HuH-7 (cell line): ENCODE data around the gene RASAL3.
A peak's percentile ranks its signal among the peaks of the same experiment; 100 is the strongest.

ENCODE experiments used
- DNase-seq: peaks from one replicate; pipeline ENCODE4 v3.0.0; 2011; ENCODE audit warnings: low spot score

The RASAL3 gene

GRCh38 chr19:15449620-15450527 lies 14.5 kb downstream of the RASAL3 start, which contains the start of gene WIZ:
Gene WIZ, minus strand, starts transcription at chr19:15449956. Its CDS starts 1,649 bp downstream, at chr19:15448307.
- DNase-seq, result peak; percentile 85

DNA sequence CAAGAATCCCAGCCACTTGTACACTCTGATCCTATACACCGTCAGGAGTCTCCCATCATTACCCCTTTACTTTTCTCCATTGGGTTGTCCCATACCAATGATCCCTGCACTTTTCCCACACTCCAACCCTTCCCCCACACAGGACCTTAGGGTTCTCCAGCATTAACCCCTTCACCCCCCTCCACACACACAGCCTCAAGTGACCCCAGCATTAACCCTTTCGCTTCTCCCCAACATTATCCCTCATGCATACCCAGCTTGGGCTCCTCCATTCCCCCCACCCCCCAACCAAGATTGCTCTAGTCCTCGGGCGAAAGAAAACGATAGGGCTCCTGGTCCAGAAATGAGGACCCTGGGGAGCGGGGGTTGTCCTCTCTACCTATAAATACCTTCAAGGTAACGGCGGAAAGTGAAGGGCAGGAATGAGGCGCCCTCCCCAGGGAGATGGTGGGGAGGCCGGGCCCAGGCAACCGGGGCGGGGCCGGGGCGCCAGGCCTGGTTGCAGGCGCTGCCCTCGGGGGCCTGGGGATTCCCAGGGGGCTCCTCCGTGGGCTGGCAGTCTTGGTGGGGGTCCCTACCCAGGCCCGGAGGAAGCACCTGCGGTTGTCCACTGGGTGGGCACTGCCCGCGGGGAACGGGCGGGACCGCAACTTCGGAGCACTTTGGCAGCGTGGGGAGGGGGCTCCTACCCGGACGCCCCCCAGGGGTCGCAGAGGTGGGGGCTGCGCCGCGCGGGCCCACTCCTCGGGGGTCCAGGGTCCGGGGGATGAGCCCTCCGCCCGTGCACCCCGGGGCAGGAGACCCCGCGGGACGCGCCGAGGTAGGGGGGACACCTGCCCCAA lies 15.3 kb downstream of the RASAL3 start:
- DNase-seq, result no peak

DNA sequence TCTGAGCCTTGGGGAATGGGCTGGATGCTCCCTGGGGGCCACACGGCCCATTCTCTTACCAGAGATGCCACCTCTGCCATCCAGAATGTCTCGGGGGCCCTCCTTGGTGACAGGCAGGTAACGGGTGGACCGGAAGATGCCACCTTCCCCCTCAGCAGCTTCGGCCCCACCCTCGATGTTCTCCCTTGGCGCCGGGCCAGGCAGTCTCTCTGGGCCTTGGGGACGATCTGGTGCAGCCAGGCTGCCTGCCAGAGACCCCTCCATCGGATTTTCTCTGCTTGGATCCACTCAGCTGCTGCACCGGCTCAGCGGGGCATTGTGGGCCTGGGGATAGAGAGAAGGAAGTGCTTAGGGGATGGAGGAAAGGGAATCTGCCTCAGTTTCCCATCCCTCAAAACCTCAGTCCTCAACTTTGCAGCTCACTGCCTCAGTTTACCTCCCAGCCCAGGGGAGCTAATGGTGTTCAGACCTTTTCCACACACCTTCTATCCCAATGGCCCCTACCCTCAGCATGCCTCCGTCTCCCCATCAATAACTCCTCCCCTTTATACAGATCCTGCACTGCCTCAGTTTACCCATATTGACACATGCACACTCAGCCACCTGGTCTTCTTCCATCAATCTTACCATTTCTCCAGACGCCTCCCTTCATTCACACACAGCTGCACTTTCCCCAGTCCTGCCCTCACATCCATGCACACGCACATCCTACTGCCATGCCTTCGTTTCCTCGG lies 16.1 kb downstream of the RASAL3 start:
- DNase-seq, result no peak

GRCh38 chr19:15447057-15447456 lies 17.3 kb downstream of the RASAL3 start:
- DNase-seq, result no peak

DNA sequence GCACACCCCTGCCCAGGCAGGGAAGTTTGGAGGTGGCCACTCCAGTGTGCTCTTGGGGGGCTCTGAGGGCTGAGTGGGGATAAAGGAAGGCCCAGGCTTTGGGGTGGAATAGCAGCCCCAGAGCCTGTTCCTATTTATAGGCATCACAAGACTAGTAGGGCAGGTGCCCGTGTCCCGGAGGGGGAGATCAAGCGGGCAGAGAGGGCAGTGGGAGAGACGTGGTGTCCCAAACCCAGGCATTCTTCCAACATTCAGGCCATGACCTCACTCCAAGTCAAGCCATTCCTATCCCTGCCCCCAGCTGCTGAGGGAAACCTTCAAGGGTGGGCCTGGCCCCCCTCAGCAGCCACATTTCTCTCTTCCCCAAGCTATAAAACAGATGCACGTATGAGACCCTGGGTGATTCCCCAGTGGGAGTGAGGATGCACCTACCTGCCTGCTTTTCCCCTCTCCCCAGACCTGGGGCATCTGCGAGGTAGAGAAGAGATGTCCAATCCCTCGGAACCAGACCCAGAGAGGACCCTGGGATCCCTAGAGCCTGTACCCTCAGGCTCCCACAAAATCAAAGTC lies 18.5 kb downstream of the RASAL3 start:
- DNase-seq, result no peak

GRCh38 chr19:15445227-15445605 lies 19.1 kb downstream of the RASAL3 start:
- no peak for DNase-seq

GRCh38 chr19:15444505-15445226 lies 19.7 kb downstream of the RASAL3 start:
- no peak for DNase-seq

- DNase-seq, result no peak
Observed at GRCh38 chr19:15443838-15444237, 20.5 kb downstream of the RASAL3 start.

GRCh38 chr19:15443325-15443724 lies 21.0 kb downstream of the RASAL3 start:
- DNase-seq, result no peak

DNA sequence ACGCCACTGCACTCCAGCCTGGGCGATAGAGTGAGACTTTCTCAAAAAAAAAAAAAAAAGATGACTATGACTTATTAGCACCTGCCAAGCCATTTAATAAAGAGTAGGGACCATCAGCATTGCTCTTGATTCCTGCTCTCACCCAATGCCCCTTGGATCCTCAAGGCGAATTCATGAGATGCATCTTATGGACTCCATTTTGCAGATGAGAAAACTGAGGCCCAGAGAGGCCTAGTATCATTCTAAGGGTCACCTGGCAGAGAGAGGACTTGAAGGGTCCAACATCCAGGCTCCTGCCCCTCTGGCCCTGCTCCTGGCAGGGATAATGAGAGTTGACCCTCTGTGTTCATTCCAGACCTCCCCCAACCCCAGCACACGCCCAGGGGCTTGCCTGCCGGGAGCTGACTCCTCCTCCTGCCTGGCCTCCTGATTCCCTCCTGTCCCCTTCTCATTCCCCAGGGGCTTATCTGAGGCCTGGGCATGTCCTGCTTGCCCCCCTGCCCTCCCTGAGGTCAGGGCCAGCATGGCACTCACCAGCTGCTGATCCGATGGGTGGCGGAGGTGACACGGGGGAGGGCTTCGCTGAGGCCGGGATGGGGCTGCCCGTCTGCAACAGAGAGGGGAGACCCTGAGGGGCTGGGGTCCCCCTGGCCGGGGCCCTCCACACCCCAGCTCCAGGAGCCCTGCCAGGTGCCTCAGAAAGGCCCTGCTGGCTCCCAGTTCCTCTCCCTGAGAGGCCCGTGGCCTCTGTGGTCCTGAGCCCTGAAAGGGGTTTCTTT lies 22.0 kb downstream of the RASAL3 start:
- DNase-seq, result no peak

DNA sequence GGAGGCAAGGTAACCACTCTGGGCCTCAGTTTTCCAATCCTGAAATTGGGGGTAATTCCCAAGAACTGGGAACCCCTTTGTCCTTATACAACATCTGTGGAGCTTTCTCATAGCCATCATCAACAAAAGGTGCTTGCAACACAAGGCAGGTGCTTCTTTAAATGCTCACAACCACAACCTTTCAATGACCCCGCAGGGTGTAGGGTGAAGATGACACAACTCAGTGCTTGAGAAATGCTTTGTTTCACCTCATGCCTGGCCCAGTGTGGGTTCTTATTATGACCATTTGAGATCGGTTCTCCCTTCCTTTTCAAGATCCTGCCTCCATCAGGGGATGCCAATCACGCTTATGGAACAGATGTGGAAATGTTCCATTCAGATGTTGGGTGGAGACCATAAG lies 23.0 kb downstream of the RASAL3 start:
- no peak for DNase-seq

DNA sequence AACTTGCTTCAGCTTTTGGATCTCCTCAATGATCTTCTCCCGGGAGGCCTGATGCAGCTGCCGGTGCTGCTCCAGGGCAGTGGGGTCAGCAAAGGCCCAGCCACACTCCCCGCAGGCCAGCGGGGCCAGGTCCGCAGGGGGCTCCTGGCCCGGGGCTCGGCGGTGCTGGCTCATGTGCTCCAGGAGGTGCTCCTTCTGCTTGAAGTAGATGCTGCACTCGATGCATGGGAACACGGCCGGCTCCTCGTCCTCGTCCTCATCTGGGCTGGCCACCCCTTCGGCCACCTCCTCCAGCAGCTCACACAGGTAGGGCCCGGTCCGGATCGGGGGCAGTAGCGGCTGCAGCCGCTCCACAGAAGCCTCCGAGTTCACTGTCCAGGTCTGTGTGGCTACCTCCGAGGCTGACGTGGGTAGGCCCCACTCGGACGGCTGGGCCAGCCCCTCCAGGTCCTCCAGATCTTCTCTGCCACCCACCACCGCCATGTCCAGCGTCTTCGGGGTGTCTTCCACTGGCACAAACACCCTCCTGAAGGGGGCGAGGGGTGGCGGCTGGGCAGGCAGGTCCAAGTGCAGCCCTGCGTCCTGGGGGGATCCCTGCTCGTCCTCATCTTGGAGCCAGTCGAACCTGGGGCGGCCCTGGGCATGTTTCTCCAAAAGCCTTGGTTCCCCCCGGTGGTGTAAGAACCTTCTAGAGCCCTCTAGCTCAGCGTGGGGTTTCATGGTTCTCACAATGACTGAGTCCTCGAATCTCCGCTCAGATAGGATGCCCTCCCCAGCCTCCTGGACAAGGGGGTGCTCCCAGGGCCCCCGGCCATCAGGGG lies 24.3 kb downstream of the RASAL3 start:
- DNase-seq, result no peak

- DNase-seq, result no peak
Observed at GRCh38 chr19:15439078-15439799, 25.1 kb downstream of the RASAL3 start.

- no peak for DNase-seq
Observed at GRCh38 chr19:15438577-15438976, 25.8 kb downstream of the RASAL3 start.

DNA sequence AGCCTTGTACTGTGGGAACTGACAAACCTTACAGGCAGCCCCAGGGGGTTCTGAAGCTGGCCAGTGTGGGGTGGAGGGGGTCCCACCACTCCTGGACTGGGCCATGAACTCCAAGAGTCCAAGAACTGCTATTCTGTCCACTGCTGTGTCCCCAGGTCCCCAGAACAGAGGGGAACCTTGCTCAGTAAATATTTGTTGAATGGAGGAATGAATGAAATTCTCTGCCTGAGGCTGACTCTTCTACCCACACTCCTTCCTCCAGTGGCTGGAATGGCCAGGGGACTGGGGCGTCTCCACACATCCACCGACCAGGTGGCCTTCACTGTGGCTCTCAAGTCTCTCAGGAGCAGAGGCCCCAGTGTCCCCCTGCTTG lies 26.2 kb downstream of the RASAL3 start:
- DNase-seq, result no peak

DNA sequence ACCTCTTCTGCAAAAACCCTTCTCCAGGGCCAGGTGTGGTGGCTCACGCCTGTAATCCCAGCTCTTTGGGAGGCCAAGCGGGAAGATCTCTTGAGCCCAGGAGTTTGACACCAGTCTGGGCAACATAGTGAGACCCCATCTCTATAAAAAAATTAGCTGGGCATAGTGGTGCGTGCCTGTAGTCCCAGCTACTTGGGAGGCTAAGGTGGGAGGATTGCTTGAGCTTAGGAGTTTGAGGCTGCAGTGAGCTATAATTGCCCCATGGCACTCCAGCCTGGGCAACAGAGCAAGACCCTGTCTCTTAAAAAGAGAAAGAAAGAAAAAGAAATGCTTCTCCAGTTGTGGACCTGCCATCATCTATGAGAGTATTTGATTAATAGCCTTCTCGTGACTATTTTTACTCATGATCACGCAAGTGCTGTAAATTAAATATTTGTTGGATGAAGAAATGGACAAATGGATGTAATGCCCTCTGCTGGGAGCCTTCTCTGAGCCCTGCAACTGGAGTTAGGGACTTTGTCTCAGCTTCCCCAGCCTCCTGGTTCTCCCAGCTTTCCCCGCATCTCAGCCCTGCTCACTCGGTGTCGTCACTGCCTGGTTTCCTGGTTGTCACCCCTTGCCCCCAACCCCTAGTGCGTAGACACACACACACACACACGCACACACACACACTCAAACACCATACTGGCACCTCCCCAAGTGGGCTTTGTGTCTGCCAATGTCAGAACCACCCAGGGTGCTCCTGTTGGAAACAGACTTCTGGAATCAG lies 26.8 kb downstream of the RASAL3 start:
- no peak for DNase-seq

GRCh38 chr19:15436826-15437110 lies 27.6 kb downstream of the RASAL3 start:
- no peak for DNase-seq
